ENCODE measurements around the gene TAF4. TPM values are rescaled to one million over a fixed set of nuclear protein-coding genes. Genes with fewer than 3 reads are reported as not detected.
"Not testable (repeated sequence)": the region's sequence is repeated elsewhere in the genome, so short reads cannot be mapped to it uniquely, and the experiment has no call there.

The TAF4 gene
- total and polyA plus RNA-seq, 2 donors from 2014 or later, result 3.7 to 18.4 TPM

GRCh38 chr20:62080249-62080990 lies 14.7 kb upstream of the TAF4 start:
- no peak for FAIRE-seq
- no peak for TF ChIP-seq CTCF (IDR thresholded peaks at IDR 0.05; ENCODE audit: borderline replicate concordance, extremely low read depth, insufficient read depth)
- no peak overlapping the region for H3K27ac ChIP-seq (ENCODE audit: low read depth in 2 of 2, low read length in 2 of 2)
- DNase-seq, result peak in 1 of 5 donors; percentile 31
- no peak overlapping the region for H3K9ac ChIP-seq (ENCODE audit: low read length in 3 of 3)
- no peak overlapping the region for H3K4me3 ChIP-seq (ENCODE audit: low read length in 3 of 3)
- H3K4me1 ChIP-seq (ENCODE audit: control insufficient read depth in 2 of 3, insufficient read depth in 2 of 3, low read depth in 1 of 3, low read length in 3 of 3), result no peaks in the 10 kb centered on the region
- intact Hi-C loops (cut with DNase I), result no loop called here
- H3K9me3 ChIP-seq (ENCODE audit: control insufficient read depth in 2 of 3, insufficient read depth in 1 of 3, low read length in 3 of 3), result peaks cover 0 to 6% (median 0%) of the 10 kb centered on the region in 3 donors
- no peaks in the 10 kb centered on the region for H3K27me3 ChIP-seq (ENCODE audit: control insufficient read depth, insufficient read depth, low read length)
- no peaks in the 10 kb centered on the region for H3K36me3 ChIP-seq (ENCODE audit: control insufficient read depth in 2 of 3, insufficient read depth in 3 of 3, low read length in 3 of 3)

- Histone ChIP-seq H3K9me3 (ENCODE audit: control insufficient read depth in 2 of 3, insufficient read depth in 1 of 3, low read length in 3 of 3) (peaks cover 0 to 7% (median 0%) of the 10 kb centered on the region in 3 donors), H3K4me1 (ENCODE audit: control insufficient read depth in 2 of 3, insufficient read depth in 2 of 3, low read depth in 1 of 3, low read length in 3 of 3) (no peaks in the 10 kb centered on the region), H3K27ac (ENCODE audit: low read depth in 2 of 2, low read length in 2 of 2) (no peak overlapping the region), H3K27me3 (ENCODE audit: control insufficient read depth, insufficient read depth, low read length) (no peaks in the 10 kb centered on the region), H3K36me3 (ENCODE audit: control insufficient read depth in 2 of 3, insufficient read depth in 3 of 3, low read length in 3 of 3) (no peaks in the 10 kb centered on the region), H3K9ac (ENCODE audit: low read length in 3 of 3) (no peak overlapping the region), H3K4me3 (ENCODE audit: low read length in 3 of 3) (no peak overlapping the region)
- no peak for DNase-seq
- intact Hi-C loops (cut with DNase I), result no loop called here
- no peak for FAIRE-seq
- TF ChIP-seq CTCF (IDR thresholded peaks at IDR 0.05; ENCODE audit: borderline replicate concordance, extremely low read depth, insufficient read depth), result no peak
Observed at GRCh38 chr20:62079166-62079565, 13.5 kb upstream of the TAF4 start.

- Histone ChIP-seq H3K9ac (ENCODE audit: low read length in 3 of 3) (no peak overlapping the region), H3K36me3 (ENCODE audit: control insufficient read depth in 2 of 3, insufficient read depth in 3 of 3, low read length in 3 of 3) (no peaks in the 10 kb centered on the region), H3K27ac (ENCODE audit: low read depth in 2 of 2, low read length in 2 of 2) (no peak overlapping the region), H3K4me1 (ENCODE audit: control insufficient read depth in 2 of 3, insufficient read depth in 2 of 3, low read depth in 1 of 3, low read length in 3 of 3) (peaks cover 2 to 20% (median 7%) of the 10 kb centered on the region in 3 donors), H3K27me3 (ENCODE audit: control insufficient read depth, insufficient read depth, low read length) (no peaks in the 10 kb centered on the region), H3K9me3 (ENCODE audit: control insufficient read depth in 2 of 3, insufficient read depth in 1 of 3, low read length in 3 of 3) (peaks cover 0 to 13% (median 0%) of the 10 kb centered on the region in 3 donors), H3K4me3 (ENCODE audit: low read length in 3 of 3) (no peak overlapping the region)
- intact Hi-C loops (cut with DNase I), result no loop called here
- TF ChIP-seq CTCF (IDR thresholded peaks at IDR 0.05; ENCODE audit: borderline replicate concordance, extremely low read depth, insufficient read depth), result no peak
- DNase-seq (no peak), FAIRE-seq (no peak)
Observed at GRCh38 chr20:62073323-62073722, 7.6 kb upstream of the TAF4 start.

- H3K4me3 ChIP-seq (ENCODE audit: low read length in 3 of 3); DNase-seq; H3K27ac ChIP-seq (ENCODE audit: low read depth in 2 of 2, low read length in 2 of 2); H3K36me3 ChIP-seq (ENCODE audit: control insufficient read depth in 2 of 3, insufficient read depth in 3 of 3, low read length in 3 of 3); H3K27me3 ChIP-seq (ENCODE audit: control insufficient read depth, insufficient read depth, low read length); intact Hi-C loops (cut with DNase I); H3K9ac ChIP-seq (ENCODE audit: low read length in 3 of 3); FAIRE-seq: not testable (repeated sequence)
- H3K9me3 ChIP-seq (ENCODE audit: control insufficient read depth in 2 of 3, insufficient read depth in 1 of 3, low read length in 3 of 3), result peaks cover 0 to 13% (median 0%) of the 10 kb centered on the region in 3 donors
- peaks cover 2 to 28% (median 14%) of the 10 kb centered on the region in 3 donors for H3K4me1 ChIP-seq (ENCODE audit: control insufficient read depth in 2 of 3, insufficient read depth in 2 of 3, low read depth in 1 of 3, low read length in 3 of 3)
Observed at GRCh38 chr20:62071669-62072430, 6.2 kb upstream of the TAF4 start.

Measured in kidney (tissue), 14 donors.